ENCODE data around the gene THRAP3.

The THRAP3 gene

GRCh38 chr1:36253161-36253862, 29.1 kb downstream of the THRAP3 start:
- no peak for DNase-seq

- DNase-seq = no peak
Measured at GRCh38 chr1:36256558-36257374, 32.5 kb downstream of the THRAP3 start.

GRCh38 chr1:36257375-36257767, 33.1 kb downstream of the THRAP3 start:
- no peak for DNase-seq

GRCh38 chr1:36258960-36259344, 34.7 kb downstream of the THRAP3 start:
- DNase-seq = no peak

GRCh38 chr1:36268981-36269380, 44.7 kb downstream of the THRAP3 start:
- DNase-seq = no peak

DNA sequence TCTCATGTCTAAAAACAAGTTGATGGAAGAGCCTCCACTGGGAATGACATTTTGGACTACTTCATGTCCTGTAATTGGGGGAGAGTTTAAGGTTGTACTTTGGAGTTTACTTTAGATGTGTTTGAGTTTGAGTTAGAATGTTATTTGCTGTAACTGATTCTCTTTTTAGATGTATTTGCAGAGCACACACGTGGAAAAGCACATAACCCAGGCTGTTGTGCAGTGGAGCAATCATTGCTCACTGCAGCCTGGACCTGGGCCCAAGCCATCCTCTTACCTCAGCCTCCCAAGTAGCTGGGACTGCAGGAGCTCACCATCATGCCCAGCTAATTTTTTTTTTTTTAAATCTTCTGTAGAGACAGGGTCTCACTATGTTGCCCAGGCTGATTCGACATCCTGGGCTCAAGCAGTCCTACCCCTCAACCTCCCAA, 45.2 kb downstream of the THRAP3 start:
- no peak for DNase-seq

DNA sequence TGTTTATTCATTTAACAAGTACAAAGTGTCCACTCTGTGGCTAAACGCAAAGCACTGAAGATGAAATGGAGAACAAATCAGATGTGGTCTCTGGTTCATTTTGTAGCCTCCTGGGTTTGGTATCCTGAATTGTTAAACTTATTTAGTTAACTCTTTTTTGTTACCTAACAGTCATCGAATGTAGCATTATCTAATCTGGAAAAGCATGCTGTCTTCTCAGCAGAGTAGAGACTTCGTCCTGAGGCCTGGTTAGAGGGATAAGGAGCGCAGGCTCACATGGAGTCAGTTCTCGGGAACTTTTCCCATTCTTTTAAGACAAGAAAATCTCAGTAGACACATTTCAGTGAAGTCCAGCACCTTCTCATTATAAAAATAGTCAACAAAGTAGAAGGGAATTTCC, 48.8 kb downstream of the THRAP3 start:
- no peak for DNase-seq

- DNase-seq = no peak
Measured at GRCh38 chr1:36274201-36274600, 50.0 kb downstream of the THRAP3 start.

DNA sequence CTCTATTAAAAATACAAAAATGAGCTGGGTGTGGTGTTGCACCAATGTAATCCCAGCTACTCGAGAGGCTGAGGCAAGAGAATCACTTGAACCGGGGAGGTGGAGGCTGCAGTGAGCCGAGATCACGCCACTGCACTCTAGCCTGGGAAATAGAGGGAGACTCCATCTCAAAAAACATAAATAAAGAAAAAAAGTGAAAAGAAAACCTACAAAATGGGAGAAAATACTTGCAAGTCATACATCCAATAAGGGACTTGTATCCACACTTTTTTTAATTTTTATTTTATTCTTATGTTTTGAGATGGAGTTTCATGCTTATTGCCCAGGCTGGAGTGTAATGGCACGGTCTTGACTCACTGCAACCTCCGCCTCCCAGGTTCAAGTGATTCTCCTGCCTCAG, 52.4 kb downstream of the THRAP3 start:
- no peak for DNase-seq

DNA sequence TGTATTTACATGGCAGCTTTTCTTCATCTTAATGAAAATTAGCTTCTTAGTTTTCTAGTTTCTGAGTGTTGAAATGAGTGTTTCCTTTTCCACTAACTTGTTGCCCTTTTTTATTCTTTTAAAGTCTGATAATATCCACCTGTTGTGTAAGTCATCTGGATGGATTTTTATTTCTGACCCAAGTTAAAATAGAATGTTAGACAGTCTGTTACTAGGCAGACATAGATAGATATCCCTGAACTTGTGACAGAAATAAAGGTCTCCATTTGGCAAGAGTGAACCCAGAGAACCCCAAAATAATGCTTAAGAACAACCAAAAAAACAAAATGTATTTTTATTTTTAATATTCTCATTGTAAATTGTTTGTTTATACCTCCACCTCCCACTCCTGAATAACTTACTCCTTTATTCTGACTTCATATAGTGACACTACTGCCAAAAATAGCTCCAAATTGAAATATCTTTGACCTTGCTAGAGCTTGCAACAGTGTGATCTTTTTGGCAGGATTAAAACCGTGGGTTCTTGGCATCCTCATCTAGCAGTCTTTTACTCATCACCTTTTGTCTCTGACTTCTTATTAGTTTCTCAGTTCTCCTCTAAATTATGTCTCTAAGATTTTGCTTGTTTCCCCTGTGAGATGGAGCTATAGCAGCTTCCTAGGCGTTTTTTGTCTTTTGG, 55.0 kb downstream of the THRAP3 start:
- DNase-seq = no peak

- DNase-seq = no peak
Measured at GRCh38 chr1:36279789-36280296, 55.6 kb downstream of the THRAP3 start.

DNA sequence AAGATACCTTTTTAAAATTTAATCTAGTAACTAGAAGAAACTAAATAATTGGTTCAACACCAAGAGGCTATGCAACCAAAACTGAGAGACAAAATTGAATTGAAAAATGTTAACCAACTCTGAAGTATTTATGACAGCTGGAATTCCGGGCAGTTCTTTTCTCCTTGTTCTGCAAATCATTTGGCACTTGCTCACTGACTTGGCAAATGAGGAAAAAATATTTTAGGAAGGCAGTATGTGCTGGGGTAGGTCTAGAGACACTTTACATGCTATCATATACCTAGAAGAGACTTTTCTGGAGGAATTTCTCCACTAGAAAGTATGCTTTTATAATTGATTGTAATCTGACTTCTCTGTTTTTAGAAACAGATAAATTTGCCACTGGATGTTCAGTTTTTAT, 59.8 kb downstream of the THRAP3 start:
- DNase-seq = no peak

DNA sequence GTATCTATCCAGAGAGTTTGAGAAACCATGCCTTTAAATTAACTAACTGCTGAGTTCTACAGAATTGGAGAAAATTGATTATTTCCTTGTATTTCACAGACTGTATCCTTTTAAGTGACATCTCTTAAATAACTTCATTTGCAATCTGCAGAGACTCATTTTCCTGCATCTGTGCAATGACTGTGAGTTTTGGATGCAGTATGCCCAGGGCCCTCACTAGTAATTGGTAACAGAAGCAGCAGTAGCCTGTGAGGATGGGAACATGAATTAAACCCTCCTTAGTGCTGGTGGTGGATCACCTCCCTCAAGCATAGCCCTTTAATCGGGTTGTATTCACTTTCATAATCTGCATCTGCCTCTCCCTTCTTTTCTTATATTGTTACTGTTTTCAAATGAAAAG, 60.3 kb downstream of the THRAP3 start:
- no peak for DNase-seq

GRCh38 chr1:36285443-36286101, 61.3 kb downstream of the THRAP3 start:
- no peak for DNase-seq

DNA sequence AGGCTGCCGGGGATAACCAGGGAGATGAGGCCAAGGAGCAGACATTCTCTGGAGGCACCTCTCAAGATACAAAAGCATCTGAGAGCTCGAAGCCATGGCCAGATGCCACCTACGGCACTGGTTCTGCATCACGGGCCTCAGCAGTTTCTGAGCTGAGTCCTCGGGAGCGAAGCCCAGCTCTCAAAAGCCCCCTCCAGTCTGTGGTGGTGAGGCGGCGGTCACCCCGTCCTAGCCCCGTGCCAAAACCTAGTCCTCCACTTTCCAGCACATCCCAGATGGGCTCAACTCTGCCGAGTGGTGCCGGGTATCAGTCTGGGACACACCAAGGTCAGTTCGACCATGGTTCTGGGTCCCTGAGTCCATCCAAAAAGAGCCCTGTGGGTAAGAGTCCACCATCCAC, 62.6 kb downstream of the THRAP3 start:
- DNase-seq = no peak

- no peak for DNase-seq
Measured at GRCh38 chr1:36287595-36287994, 63.4 kb downstream of the THRAP3 start.

- DNase-seq = no peak
Measured at GRCh38 chr1:36295390-36295789, 71.1 kb downstream of the THRAP3 start.

DNA sequence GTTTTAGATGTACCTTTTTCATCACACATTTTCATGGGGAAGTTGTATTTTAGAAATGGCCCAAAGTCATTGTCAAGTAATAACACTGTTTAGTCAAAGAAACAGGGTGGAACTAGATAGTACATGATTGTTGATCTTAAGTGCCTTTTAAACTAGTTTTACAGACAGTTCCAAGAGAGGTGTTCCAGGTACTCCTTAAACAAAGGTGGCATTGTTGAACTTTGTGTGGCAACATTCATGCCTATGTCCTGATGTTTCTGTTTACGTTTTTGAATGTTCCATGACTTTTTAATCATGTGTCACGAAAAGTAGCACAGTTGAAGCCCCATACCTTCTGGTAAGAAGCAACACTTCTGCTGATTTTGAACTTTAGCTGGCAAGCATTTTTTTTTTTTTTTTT, 72.8 kb downstream of the THRAP3 start:
- DNase-seq = no peak

GRCh38 chr1:36298640-36299039, 74.4 kb downstream of the THRAP3 start:
- DNase-seq = no peak

DNA sequence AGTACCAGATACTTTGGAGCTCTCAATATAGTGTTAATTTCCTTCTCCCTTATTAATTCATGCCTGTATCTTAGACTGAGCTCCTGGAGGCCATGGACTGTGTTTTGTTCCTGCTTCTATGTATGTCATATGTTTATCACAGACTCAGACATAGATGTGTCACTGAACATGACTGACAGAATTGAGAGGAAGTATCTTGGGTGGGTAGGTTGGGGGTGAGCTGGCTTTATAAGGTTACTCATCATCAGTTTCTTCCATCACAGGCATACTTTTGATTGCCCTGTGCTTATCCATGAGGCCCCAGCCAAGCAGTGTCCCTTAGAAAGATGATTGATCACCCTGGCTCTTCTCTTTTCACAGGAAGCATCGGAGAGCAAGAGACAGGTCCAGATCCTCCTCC, 76.3 kb downstream of the THRAP3 start:
- no peak for DNase-seq

- no peak for DNase-seq
Measured at GRCh38 chr1:36301220-36301619, 77.0 kb downstream of the THRAP3 start.

GRCh38 chr1:36303244-36303643, 79.0 kb downstream of the THRAP3 start:
- no peak for DNase-seq
